ENCODE measurements around the gene CLASP1.
"Not testable (repeated sequence)": the region's sequence is repeated elsewhere in the genome, so short reads cannot be mapped to it uniquely, and the experiment has no call there.

Gene CLASP1

DNA sequence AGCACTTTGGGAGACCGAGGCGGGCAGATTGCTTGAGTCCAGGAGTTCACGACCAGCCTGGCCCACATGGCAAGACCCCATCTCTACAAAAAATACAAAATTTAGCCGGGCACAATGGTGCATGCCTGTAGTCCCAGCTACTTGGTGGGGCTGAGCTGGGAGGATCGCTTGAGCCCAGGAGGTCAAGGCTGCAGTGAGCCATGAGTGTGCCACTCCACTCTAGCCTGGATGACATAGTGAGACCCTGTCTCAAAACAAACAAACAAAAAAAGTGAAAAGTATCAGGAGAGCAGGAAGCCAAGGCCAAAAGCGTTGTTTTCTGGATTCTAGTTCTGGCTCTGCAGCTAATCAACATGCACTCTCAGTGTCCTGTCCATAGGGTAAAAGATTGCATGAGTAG lies 10.7 kb upstream of the CLASP1 start:
- DNase-seq, result no peak

DNA sequence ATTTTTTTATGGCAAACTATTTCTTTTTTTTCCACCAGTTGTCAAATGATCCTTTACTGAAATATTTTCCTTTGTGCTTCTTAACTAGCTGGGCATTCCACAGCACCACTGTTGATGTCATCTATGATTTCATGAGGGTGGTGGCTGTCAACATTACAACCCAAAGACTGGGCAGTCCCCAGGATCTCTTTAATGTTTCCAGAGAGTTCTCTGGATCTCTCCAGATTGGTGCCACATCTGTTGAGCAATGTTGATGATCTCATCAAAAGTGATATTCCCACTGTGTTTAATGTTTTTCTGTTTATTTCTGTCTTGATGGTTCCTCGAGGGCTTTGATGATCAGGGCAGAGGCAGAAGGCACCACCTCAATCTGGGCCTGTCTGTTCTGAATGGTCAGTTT lies 9.1 kb upstream of the CLASP1 start:
- not testable (repeated sequence) for DNase-seq

DNA sequence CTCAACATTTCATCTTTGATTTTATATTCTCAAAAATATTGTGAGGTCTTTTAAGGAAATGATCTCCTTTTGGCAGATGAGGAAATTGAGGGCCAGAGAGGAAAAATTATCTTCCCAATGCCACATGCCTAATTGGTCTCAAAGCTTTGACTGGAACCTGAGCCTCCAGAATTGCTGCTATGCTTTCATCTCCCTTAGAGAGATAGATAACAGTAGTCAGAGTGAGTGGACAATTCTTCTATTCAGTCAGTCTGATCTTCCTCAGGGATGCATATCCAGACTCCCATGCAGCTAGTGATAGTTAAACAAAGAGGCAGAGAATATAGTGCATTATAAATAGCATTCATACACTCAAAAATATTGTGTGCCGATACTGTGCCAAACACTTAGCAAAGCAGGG lies 3.8 kb upstream of the CLASP1 start:
- DNase-seq, result no peak

DNA sequence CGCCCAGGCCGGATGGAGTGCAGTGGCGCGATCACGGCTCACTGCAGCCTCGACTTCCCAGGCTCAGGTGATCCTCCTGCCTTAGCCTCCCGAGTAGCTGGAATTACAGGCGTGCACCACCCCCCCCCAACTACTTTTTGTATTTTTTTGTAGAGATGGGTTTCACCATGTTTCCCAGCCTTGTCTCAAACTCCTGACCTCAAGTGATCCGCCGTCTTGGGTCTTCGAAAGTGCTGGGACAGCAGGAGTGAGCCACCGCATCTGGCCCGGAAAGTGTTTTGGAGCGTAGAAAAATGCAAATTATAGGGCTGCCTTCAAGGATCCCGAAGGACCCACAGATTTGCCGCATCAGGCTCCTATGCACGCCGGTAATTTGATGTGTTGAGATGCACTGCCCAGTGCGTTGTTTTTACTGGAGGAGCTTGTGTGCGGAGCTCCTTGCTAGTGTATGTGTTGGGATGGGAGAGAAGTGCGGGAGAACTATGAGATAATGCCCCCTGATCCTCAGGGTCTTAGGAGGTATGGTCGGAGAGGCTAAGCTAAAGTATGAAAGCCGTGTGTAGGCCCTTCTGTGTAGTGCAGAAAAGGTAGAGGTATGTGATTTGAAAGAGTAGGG lies 1.2 kb upstream of the CLASP1 start:
- DNase-seq, result peak; percentile 6

DNA sequence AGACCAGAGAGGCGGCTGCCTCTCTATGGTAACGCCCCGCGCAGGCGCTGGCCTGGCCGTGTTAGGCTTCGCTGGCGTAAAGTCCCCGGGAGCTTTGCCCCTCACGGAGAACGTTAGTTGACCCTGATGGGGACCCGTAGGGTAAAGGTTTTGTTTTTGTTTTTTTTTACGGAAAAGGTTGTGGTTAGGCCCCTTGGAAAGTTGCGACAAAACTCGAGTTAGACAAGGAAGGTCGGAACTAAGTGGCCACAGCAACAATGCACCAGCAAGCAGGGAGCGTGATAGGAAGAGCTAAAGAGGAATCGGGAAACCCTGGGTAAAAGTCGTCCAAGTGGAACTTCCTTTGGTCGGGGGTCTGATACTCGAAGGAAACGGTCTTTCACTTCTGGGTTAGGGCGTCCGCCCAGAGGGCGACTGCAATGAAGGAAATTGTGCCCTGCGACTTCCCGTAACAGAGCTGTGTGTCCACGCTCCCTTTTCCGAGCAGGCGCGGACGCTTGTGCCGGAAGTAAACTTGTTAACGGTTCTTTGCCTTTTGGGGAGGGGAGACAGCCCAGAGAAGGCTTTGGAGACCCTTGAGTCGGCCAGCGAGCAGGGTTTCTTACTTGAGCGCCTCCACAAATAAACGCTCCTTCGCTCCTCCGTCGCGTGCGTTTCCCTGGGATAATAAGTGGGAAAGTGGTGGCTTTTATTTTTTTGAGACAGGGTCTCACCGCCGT lies 493 bp upstream of the CLASP1 start:
- peak; percentile 99 for DNase-seq

DNA sequence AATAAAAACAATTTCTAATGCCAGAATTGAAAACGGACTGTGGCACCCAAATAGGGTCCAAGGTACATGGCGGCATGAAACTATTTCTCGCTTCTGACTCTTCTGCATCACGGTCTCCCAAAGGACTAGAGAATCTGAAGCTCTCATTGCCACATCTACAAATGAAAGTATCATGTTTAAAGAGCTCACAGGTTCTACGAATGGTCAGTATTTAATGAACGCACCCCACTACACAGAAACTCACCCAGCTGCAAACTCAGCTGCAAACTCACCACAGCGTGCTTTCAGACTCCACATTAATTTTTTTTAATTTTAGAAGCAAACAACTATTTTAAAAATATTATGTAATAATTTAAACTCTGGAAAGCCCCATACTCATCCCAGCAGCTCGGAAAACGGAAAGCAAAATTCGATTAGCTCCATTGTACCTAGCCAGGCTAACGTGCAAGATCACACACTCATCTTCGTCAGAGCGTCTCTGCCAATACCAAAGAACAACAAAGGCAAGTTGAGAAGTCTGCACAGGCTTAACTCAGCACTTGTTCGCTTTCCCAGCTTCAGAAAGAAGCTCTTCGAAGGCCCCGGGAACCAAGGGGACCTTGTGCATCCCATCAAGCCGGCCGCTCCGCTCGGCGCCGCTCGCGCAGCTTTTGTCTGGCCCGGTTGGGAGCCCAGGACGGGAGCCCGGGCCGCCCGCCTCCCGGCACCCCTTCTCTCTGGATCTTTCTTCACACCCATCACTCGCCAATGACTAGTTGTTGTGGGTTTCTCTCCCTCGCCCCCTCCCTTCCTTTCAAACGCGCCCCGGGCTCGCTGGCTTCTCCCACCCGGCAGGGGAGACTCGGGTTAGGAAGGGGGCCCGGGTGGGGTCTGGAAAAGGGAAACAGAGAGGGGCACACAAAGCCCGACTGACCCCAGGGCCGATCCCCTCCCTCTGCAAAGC lies 785 bp downstream of the CLASP1 start:
- DNase-seq, result peak; percentile 41

DNA sequence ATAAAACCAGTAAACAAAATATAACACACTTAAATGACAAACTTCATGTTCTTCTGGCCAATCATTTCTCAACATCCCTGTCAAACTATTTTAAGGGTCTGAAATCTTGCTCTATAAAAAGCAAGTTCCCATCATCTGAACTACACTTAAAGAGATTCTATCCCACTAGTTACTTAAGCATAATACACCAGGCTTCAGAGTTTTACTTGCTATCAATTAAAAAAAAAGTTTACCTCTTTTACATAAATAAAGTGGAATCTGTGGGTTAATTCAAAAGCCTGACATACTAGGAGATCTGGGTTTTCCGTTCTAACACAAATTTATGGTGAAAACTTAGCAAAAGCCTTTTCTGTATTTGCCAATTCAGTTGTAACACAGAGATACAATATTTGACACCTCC lies 1.9 kb downstream of the CLASP1 start:
- no peak for DNase-seq

DNA sequence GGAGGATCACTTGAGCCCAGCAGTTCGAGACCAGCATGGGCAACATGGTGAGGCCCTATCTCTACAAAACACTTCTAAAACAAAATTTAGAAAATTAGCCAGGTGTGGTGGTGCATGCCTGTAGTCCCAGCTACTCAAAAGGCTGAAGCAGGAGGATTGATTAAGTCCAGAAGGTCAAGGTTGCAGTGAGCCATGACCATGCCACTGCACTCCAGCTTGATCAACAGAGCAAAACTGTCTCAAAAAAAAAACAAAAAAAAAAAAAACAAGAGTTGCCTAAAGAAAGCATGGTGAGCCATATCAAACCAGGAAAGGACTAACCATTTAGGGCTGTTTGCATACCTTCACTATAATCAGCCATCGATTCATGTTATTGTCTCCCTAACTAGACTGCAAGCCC lies 4.5 kb downstream of the CLASP1 start:
- DNase-seq, result no peak

DNA sequence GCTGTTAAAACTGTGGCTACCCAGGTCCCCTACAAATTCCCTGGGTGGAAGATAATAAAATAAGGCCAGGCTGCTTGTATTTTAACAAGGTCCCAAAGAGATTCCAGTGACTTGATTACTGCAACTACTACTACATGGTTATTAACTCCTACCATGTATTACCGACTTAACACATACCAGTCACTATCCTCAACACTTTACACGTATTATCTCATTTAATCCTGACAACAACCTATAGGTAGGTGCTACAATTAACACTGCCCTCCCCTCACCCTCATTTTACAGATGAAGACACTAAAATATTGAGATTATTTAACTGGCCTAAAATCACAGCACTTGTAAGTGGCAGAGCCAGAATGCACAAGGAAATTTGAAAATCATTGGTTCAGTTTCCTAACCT lies 5.4 kb downstream of the CLASP1 start:
- no peak for DNase-seq

DNA sequence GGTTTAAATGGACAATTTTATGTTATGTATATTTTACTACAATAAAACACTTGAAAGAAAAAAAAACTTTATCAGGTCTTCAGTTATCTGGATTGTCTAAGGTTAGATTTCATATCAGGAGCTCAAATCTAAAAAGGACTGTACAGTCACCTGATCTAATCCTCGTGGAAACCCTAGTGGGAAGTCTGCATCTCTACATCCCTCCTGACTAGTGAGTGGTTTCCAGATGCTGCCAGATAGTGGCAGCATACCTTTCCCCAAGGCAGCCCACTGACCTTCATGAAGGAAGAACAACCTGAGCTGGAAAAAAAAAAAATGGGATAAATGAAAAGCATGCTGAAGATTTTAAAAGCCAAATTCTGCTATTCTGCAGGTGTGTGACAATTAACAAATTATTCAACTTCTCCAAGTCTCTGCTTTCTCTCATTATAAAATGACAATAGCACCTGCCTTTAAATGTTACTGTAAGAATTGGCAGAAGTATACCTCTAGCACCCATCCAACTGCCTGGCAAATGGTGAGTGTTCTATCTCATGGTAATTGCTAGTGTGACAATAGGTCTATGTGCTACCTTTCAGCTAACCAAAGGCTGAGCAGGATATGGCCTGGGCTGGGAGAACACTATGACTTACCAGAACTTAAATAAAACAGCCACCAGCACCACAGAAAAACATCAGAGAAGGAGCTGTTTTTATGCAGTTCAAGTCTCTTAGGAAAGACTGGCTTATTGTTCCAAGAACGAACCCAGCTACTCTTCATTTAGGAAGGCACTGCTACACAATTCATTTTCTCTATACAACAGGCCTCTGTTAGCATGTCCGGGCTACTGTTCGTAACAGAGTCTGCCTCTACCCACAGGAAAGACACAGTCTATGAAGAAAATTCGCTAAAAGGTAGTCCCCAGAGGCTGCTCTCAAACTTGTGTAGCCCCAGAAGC lies 8.6 kb downstream of the CLASP1 start:
- DNase-seq, result no peak

DNA sequence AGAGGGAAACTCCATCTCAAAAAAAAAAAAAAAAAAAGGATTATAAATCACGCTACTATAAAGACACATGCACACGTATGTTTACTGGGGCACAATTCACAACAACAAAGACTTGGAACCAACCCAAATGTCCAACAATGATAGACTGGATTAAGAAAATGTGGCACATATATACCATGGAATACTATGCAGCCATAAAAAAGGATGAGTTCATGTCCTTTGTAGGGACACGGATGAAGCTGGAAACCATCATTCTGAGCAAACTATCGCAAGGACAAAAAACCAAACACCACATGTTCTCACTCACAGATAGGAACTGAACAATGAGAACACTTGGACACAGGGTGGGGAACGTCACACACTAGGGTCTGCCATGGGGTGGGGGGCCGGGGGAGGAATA lies 9.4 kb downstream of the CLASP1 start:
- DNase-seq, result not testable (repeated sequence)

DNA sequence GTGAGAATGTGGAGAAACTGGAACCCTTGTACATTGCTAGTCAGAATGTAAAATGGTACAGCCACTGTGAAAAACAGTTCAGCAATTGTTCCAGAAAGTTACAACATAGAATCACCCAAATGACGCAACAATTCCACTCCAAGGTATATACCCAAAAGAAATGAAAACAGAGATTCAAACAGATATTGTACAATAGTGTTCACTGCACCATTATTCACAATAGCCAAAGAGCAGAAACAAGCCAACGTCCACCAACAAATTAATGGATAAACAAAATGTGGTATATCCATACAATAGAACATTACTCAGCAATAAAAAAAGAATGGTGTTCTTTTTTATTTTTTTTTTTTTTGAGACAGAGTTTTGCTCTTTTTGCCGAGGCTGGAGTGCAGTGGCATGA lies 10.9 kb downstream of the CLASP1 start:
- no peak for DNase-seq

DNA sequence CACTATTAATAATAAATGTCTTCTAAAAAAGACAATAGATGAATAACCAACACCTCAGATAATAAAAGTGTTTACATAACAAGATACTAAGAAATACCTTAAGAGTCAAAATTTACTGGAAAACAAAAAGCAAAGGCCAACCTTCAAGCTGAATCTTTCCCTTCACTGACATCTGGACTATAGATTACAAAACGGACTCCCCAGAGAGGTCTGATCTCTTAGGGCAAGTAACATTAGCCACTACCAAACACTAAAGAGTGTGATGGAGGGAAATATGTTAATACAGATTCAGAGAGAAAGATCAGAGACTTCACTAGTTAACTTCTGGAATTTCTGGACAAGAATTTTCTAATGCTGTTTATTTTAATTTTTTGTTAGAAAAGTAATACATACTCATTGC lies 13.9 kb downstream of the CLASP1 start:
- no peak for DNase-seq

DNA sequence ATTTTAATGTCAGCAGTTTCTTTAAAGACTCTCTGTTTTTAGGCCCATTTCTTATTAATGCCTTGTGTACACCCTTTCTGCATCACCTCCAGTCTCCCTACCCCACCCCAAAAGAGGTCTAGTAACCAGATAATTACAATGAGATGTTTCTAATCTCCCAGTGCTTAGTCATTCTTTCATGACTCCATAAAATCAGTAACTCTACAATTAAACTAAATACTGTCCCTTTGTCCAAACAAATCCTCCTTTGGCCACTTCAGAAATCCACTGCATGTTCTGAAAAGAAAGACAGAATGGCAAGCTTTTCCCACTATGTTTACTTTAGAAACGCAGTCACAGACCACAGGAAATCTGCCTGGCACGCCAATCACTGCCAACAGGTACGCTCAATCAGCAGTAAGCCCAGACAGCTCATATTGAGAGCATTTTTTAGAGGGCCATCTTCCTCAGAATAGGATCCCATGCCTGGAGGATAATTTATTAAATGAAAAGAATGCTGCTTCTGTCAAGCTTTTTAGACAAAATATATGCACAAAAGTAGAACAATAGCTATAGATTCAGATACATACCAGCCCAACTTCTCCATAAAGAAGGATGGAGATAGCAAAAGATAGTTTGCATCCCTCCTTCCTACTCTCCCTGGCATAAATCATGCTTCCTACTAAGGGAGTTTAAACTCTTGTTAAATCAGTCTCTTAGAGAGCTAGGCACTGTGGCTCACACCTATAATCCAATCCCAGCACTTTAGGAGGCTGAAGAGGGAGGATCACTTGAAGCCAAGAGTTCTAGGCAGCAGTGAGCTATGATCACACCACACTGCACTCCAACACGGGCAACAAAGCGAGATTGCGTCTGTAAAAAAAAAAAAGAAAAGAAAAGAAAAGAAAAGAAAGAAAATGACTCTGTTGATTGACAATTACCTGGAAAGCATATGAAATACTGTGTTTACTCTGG lies 14.6 kb downstream of the CLASP1 start:
- peak; percentile 39 for DNase-seq

DNA sequence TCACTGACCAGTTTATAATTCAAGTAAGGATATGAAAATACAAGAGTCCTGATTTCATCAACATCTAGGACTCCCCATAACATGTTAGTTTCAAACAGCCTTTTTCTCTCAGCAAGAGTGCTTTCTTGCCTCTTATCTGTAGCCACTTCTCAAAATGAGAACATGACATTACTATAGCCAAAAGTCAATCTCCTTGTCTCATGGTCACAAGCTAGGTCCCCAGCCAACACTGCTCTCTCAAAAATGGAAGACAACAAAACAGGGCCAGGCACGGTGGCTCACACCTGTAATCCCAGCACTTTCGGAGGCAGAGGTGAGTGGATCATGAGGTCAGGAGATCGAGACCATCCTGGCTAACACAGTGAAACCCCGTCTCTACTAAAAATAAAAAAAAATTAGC lies 15.8 kb downstream of the CLASP1 start:
- DNase-seq, result no peak

DNA sequence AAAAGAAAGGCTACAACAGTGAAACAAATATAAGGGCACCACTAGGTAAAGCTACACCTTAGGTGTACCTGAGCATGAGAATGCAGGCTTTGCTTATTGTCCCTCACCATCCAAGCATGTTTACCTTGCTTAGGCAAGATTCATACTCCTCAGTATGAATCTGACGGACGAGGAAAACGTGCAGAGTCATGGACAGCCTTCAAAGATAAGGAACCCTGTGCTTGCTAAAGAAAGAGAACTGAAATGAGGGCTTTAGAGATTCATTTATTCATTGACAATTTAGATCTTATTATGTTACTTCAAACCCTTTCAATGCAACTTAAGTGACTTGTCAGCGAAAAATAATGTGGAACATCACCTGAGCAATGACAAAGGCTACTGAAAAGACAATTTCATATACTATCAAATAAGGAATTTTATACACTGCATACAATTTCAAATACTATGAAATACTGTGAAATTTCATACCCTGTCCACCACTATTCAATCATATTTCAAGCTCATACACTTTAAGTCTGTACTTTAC lies 21.7 kb downstream of the CLASP1 start:
- no peak for DNase-seq

DNA sequence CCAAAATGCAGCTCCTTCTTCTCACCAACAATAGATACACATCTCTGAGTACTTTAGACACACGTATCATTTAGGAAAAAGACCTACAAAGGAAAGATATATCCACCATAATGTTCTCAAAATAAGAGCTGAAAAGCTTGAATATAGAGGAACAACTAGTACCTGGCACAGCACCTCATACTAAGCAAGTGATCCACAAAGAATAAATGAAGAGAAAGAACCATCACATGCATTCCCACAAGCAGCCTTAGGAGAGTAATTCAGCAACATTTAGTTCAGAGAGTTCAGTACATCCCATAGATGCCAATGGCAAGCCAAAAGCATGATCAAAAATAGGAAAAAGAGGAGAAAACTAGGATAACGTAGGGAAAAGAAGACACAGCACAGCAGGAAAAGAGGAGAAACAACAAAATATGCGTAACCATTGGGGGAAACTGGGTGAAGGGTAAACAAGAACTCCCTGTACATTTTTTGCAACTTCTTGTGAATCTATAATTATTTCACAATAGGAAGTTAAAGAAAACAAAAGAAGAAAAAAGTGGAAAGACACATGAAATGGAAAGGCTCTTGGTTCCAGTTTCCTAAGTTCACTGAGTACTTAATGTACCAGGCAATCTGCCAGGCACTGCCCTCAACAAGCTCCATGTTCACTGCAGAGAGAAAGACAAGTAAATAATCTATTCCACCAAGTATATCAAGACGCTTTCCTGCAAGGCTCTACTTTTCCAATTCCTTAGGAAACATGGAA lies 22.3 kb downstream of the CLASP1 start:
- DNase-seq, result no peak

DNA sequence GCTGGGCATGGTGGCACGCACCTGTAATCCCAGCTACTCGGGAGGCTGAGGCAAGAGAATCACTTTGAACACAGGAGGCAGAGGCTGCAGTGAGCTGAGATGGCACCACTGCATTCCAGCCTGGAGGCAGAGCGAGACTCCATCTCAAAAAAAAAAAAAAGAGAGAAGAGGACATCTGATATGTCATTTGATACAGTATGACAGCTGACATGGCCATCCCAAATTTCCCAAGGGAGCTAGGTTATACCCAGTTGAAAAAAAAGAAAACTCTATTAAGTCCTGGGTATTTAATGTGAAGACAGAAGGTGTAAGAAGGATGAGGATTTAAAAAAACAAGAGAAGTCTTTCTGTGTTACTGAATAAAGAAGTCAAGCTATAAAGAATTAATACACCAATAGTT lies 23.3 kb downstream of the CLASP1 start:
- no peak for DNase-seq

DNA sequence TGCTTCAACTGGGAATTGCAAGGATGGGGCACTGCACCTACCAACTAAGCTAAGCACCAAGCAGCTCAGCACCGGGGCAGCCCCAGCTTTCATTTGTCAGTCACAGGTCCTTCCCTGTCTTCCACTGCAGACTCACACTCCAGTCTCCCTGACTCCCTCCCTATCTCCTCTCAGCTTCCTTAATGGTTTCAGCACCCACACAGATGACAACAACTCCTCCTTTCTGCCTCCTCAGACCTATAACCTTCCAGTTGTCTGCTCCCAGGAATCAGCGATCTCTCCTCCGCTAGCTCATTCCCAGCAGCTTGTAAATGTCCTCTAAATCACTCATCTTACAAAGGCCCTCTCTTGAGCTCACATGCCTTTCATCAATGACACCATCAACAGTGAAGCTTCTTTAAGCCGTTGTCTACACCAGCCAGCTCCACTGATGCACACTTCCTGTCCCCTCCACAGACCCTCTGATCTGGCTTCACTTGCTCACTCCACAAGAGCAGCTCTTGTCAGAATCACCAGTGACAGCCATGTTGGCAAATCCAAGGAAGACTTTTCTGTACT lies 32.1 kb downstream of the CLASP1 start:
- peak; percentile 14 for DNase-seq

DNA sequence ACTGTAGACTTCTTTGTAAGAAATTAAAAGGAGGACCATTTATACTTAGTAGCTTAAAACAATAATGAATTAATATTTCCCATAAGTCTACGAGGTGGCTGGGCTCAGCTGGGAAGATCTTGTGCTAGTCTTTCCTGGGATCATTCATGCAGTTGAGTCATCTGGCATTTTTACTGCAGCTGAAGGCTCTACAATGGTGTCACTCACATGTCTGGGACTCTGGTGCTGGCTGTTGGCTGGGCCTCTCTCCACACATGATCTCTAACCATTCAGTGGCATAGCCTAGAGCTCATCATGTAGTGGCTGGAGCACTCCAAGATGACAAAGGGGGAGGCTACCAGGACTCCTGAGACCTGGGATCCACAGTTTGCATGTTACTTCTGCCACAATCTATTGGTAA lies 35.5 kb downstream of the CLASP1 start:
- no peak for DNase-seq

Data from fibroblast of skin of abdomen (primary cell).